ENCODE measurements around the gene UQCC3.
"Not testable (repeated sequence)": the region's sequence is repeated elsewhere in the genome, so short reads cannot be mapped to it uniquely, and the experiment has no call there.

The UQCC3 gene

DNA sequence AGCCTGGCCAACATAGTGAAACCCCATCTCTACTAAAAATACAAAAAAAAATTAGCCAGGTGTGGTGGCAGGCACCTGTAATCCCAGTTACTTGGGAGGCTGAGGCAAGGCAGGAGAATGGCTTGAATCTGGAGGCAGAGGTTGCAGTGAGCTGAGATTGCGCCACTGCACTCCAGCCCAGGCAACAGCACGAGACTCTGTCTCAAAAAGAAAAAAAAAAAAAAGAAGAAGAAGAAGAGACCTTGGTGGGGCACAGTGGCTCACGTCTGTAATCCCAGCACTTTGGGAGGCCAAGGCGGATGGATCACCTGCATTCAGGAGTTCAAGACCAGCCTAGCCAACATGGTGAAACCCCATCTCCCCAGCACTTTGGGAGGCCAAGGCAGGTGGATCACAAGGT is 32.4 kb downstream of the UQCC3 start:
- DNase-seq (ENCODE audit: low read depth), result not testable (repeated sequence)

DNA sequence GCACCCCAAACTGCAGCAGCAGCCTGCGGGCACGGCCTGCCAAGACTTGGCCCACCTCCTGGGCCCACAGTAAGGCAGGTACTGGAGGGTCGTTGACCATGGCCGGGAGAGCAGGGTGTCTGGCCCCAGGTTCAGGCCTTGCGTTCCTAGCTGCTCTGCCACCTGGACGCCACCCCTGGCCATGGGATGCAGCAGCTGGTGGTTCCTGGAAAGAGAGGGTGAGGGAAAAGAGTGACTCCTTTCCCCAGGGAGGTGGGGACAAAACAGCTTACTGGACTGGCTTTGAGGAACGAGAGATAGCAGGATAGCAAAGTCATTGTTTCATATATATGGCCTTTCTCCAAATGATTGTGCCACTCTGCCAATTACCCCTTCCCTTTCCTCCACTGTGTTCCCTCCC is 33.9 kb downstream of the UQCC3 start:
- no peak for DNase-seq (ENCODE audit: low read depth)

DNA sequence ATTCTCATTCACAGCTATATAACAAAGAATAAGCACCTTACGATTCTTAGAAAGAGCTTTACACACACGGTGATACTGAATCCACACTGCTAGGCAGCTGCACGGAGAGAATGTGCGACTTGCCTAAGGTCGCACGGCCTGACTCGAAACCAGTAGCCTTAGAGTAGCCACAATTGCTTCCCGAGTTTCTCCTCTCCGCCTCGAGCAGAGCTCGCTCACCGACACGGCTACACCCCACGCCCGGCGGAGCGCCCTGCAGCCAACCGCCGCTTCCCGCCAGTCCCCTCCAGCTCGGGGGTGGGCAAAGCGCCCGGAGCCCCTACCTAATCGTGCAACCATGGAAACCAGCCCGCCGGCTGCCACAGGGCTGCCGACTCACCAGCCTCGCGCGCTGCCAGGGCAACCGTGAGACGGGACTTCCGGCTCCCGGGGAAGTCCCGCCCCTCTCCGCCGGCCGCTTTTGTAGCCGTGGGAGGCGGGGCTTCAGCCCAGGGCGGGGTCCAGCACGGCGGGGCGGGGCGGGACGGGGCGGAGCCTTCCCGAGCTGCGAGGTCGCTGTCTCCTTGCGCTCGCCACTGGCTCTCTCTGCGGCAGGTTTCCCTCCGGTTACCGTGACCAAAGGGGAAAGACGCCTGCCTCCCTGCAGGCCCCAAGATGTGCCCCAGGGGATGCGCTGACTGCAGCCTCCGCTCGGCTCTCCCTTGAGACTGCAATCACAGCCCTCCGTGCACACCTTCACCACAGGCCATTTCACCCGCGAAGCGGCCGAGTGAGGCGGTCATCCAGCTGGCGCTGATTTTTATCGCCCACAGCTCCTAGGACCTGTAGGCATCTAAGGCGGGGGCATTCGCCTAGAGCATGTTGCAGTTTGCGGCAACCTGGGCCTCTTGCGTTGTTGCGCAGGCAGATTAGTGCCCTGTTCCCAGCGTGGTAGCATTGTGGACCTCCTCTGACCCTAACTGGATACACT is 34.7 kb downstream of the UQCC3 start:
- DNase-seq (ENCODE audit: low read depth), result peak; percentile 91

DNA sequence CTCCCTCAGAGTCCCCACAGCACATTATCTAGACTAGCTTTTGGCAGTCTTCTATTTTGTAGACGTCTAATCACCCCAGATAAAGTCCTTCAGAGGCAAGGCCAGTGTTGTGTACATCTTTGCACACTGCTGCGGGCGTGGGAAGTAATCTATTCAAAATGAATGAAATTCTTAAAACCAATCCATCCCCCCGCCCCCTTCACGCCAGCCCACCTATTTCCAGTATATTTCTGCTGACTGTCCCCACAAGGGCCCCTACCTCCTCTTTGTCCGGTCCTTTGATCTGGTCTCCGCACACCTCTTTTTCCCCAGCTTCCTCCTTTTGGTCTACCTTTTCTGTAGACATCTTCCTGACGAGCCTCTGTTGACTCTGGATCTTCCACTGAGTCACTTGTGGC is 35.4 kb downstream of the UQCC3 start:
- DNase-seq (ENCODE audit: low read depth), result no peak

DNA sequence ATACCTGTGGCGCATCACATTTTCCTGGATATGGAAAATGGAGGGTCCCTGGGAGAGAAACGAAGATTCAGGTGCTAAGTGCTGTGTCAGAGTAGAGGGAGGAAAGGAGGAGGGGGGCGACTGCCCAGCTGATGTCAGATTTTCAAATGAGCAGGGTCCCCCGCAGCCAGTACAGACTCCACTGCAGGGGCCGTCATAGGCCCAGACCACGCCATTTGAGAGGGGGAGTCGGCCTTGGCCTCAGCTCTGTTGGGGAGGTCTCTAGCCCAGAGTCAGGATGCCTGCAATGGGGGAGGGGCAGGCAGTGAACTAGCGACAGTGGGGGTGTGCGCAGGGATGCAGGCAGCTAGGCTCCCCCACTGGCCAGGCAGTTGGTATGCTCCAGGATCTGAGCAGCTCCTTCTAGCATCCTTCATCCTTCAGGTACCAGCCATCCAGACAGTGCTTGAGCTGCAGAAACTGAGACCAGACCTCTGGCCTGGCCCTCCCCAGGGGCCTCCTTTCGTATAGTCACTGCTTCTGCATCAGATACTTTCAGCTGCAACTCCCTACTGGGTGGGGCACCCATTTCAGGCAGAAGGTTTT is 35.9 kb downstream of the UQCC3 start, which contains the start of the genes BSCL2 and GNG3:
Gene BSCL2 (minus strand): TSS at position 148 of the 585 bp plus-strand sequence. CDS start 229 bp downstream, outside the sequence.
Gene GNG3 (plus strand): TSS at position 400 of the 585 bp plus-strand sequence. CDS start 620 bp downstream, outside the sequence.
- no peak for DNase-seq (ENCODE audit: low read depth)

DNA sequence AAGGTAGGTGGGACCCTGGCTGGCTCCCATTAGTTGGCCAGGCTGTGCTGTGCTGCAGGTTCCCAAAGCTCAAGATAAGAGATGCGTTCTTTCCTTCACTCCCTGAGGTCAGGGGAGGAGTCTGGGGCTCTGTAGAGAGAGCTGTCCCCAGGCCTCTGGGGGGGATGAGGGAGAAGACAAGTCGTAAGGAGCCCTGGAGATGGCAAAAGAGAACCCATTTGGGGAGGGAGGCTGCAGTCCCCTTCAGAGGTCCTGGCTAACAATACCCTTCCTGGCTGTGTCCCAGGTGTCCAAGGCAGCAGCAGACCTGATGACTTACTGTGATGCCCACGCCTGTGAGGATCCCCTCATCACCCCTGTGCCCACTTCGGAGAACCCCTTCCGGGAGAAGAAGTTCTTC is 36.9 kb downstream of the UQCC3 start:
- DNase-seq (ENCODE audit: low read depth), result no peak

DNA sequence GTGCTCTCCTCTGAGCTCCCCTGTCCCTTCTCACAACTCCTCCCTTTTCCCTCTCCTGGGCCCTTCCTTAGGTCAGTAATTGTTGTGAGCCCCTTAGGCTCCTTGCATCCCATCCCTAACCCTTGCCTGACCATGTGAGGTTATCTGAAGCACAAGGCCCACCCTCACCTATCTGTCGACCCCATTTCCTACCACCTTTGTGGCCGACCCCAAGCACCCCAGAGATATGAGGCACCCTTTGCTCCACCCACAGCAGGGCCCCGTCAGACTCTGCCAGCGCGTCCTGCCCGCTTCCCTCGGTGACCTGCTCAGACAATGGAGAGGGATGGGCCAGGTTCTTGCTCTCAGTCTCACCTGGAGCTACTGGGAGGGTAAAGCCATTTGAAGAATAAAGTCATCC is 37.3 kb downstream of the UQCC3 start:
- no peak for DNase-seq (ENCODE audit: low read depth)

DNA sequence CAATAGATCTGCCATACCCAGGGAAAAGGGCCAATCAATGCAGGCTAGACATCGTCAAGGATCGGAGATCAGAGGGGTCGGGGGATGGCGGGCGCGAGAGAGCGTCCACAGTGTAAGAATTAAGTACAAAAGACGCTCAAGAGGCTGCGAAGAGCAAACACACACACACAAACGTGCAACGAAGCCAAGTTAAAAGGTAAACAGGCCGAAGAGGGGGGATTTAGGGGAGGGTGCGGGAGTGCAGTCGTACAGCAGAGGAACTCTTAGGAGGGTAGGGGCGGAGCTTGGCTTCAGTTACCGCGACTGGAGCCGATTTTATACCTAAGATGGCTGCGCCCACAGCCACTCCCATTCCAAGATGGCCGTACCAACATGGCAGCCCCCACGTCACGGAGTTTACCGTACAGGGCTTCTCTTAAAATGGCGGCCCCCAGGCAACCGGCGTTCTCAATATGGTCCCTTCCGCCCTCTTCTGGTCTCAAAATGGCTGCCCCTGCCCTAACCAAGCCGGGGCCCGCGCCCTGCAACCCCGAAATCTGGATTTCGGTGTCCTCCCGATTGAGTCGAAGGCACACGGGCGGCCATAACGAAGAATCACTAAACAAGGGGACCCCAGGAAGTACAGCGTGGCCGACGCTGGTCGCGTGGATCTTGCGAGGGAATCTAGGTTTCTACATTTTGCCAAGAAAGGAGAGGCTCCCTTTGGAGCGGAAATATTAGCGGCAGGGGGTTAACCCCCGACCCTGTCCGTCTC is 38.0 kb downstream of the UQCC3 start:
- DNase-seq (ENCODE audit: low read depth), result peak; percentile 94

DNA sequence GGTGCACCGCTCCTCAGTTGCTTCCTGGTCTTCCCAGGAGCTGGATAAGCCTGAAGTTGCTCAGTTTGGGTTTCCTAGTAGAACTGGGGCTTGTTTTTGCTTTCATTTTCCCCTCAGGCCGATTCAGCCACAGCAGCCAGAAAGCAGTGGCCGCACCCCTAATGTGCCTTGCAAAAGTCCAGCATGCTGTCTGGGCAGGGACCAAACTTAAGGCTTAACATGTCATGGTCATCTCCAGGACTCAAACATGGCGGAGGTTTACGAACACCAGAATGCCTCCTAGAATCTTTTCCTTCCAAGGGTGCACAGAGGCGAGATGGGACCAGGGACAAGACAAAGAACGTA is 38.5 kb downstream of the UQCC3 start:
- no peak for DNase-seq (ENCODE audit: low read depth)

DNA sequence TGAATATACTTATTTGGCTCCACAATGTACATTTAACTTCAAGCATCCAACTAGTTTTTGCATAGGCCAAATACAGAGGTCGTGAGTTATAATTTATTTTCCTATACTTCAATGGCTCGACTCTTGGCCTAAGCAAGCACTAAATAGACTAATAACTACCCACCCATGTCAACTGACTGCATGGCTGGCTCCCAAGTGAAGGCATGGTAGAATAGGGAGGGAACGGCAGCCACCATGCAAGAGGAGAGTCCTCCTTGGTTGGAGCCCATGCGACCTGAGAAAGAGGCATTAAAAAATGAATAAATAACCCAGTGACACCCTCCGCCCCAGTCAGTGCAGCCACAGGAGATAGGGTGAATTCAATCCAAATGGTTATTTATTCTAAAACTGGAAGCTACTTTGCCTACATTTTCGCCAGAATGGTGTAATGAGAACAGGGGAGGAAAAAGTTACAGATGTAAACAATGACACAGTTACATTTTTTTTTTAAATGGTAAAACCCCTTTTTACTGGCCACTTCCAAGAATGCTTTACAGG is 40.9 kb downstream of the UQCC3 start:
- DNase-seq (ENCODE audit: low read depth), result no peak

DNA sequence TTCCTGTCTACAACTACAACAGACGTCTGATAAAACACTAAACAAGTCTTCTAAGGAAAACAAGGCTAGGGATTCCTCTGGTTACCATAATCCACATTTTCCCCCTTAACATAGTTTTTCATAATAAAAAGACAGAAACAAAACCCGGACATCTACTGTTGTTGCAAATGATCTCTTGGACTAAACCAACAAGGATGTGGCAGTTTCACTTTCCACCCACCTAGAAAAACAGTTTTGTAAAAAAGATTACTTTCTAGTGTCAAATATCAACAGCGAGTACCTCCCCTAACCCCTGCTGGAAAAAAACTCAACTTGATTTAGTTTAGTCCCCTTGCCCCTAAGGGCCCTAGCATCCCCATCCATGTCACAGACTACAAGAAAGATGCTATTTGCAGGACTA is 41.4 kb downstream of the UQCC3 start:
- DNase-seq (ENCODE audit: low read depth), result no peak

DNA sequence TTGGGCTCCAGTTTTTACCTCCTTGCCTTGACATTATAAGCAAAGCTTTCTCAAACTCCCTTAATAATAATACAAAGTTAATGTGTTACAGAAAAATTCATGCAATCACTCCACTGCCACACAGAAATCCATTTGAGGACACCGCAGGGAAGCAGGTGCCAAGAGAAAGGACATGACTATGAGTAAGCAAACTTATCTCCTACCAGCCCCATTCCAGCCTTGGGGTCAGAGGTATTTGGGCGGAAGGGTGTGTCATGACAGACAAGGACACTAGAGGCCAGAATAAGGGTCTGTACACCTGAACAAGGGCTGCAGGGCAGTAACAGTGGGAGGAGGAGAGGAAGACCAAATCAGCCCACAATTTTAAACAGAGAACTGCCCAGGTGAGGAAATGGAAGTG is 41.9 kb downstream of the UQCC3 start:
- no peak for DNase-seq (ENCODE audit: low read depth)

DNA sequence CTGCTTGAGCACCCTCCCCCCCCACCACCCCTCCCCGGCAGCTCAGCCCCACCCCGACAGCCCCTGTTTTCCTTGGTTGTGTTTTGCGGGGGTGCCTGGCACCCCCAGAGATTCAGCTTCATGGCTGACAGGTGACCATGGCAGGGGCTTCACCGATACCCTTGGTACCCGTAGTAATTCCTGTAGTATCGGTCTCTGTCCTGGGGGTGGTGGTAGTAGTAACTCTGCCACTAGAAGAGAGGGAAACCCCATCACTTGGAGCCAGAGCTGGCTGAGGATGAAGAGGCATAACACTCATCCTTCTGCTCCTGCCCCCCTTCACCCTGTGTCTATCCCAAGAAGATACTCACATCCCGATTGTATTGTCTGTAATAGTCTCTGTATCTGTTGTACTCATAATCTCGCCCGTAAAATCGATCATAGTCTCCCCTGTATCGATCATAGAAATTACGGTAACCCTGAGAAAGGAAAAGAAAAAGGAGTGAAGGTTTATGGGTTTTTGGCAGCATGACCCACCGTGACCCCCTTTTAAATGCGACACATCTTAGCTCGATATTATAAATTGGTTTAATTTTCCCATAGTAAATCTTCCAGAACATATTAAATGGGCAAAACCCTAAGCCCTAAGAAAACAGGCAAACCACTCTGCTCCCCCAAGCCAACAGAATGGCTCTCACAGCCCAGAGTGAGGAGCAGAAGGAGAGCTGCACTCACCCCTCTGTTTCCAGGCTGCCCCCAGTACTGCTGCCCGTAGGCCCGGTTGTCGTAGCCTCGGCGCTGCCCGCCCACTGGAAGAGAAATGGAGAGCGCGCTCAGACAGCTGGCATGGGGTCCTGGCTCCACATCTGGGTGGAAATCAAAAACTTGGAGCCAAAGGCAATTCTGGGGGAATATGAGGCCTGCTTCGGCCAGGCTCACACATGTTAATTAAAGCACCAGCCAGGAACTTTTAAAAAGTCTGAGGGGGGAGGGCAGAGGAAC is 44.0 kb downstream of the UQCC3 start:
- no peak for DNase-seq (ENCODE audit: low read depth)

DNA sequence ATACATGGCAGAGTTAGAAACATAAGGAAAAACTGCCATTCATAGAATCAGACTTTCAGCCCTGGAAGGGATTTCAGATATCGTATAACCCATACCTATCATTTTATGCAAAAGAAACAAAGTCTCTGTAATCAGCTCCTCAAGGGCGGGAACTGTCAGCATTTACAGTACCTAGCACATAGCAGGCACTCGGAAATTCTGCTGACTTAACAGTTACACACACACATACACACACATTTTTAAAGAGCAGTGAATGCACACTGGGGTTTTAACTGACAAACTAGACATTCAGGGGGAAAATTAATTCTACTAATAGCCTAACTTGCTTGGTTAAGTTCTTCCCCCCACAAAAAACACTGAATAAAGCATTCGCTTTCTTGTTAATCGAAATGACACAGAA is 44.7 kb downstream of the UQCC3 start:
- no peak for DNase-seq (ENCODE audit: low read depth)

DNA sequence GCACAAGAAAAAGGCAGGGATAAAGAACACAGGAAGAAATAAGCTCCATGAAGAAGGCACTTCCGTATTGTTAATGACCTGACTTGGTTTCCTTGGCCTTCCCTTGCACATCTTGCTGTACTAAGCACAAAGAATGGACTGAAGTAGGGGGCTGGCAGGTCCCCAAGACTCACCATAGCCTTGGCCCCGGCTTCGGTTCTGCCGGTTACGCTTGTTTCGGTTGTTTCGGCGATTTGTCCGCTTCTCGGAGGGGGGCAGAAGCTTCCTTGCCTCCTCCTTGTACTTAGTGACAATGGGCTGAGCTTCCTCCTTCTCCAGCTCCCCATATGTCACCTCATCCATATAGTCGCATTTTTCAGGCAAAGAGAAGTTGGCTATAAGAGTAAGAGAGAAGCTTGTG is 45.3 kb downstream of the UQCC3 start:
- DNase-seq (ENCODE audit: low read depth), result no peak

DNA sequence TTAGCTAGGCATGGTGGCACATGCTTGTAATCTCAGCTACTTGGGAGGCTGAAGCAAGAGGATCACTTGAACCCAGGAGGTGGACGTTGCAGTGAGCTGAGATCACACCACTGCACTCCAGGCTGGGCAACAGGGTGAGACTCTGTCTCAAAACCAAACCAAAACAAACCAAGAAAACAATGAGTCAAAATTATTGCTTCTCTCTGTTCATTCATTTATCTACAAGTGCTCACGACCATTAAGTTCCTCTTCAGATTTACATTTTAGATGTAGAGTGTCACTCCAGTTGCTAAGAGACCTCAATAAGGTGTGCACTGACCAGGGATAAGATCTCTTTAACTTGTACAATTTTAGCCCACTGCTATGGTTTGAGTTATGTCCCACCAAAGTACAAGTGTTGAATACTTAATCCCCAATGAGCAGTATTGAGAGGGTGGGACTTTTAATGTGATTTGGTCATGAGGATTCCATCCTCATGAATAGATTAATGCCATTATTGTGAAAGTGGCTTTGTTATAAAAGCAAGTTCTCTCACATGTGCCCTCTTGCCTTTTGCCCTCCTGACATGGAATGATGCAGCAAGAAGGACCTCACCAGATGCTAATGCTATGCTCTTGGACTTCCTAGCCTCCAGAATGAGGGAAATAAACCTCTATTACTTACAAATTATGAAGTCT is 48.0 kb downstream of the UQCC3 start:
- DNase-seq (ENCODE audit: low read depth), result no peak

DNA sequence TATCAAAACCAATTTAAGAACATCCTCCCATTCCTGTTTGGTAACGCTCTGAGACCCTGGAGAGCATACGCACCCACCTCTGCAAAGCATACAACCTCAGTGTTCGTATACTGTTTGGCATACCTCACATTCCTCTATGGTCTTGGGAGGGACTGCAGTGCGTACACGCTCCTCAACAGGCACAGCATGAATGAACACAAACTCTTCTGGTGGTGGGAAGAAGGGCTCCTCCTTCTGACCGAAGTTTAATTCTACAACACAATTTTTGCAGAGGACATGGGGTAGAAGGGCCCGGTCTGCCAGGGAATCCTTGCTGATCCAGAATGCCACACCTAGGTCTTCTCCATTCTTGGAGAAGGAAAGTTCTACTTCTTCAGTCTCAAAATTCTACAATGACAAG is 50.5 kb downstream of the UQCC3 start:
- DNase-seq (ENCODE audit: low read depth), result no peak

Data from activated gamma-delta T cell treated with anti-CD3 and anti-CD28 coated beads, Interleukin-2, amount 50 U/mL, for 16 hours (primary cell).